Measurements from ENCODE around the gene SH3TC1.

SH3TC1 gene

GRCh38 chr4:8242782-8243560 lies 43.9 kb downstream of the SH3TC1 start:
- no peak for TF ChIP-seq CTCF (IDR thresholded peaks at IDR 0.05; ENCODE audit: insufficient read depth, low read length, missing control alignments)
- H3K4me3 ChIP-seq (ENCODE audit: low read depth, low read length), result no peak overlapping the region
- POLR2A ChIA-PET, result no interaction called here
- CTCF ChIA-PET, result interaction anchor here (0.6 to 16.6 kb wide), 33 partner anchors 9 to 222 kb away, joined by 3 to 679 read pairs (median 5); partner anchors contain the start of genes ACOX3, HTRA3 and TRMT44
- no peak for DNase-seq (ENCODE audit: low read depth, low spot score)

GRCh38 chr4:8244001-8244757 lies 45.1 kb downstream of the SH3TC1 start:
- TF ChIP-seq CTCF (IDR thresholded peaks at IDR 0.05; ENCODE audit: insufficient read depth, low read length, missing control alignments), result no peak
- no peak for DNase-seq (ENCODE audit: low read depth, low spot score)
- ChIA-PET CTCF (interaction anchor here (1.2 to 16.6 kb wide), 4 partner anchors 29 to 196 kb away, joined by 3 to 679 read pairs (median 6); partner anchors contain the start of genes ACOX3 and TRMT44), POLR2A (no interaction called here)
- H3K4me3 ChIP-seq (ENCODE audit: low read depth, low read length), result no peak overlapping the region

GRCh38 chr4:8244931-8245460 lies 45.9 kb downstream of the SH3TC1 start:
- no peak for DNase-seq (ENCODE audit: low read depth, low spot score)
- POLR2A ChIA-PET, result no interaction called here
- CTCF ChIA-PET, result interaction anchor here (1.2 to 16.6 kb wide), 2 partner anchors 28 to 155 kb away, joined by 4 to 679 read pairs; no protein-coding TSS in a partner anchor
- H3K4me3 ChIP-seq (ENCODE audit: low read depth, low read length), result no peak overlapping the region
- TF ChIP-seq CTCF (IDR thresholded peaks at IDR 0.05; ENCODE audit: insufficient read depth, low read length, missing control alignments), result no peak

GRCh38 chr4:8245884-8246833 lies 47.1 kb downstream of the SH3TC1 start:
- ChIA-PET CTCF (interaction anchor here (1.3 to 16.6 kb wide), 2 partner anchors 55 to 154 kb away, joined by 3 to 679 read pairs; no protein-coding TSS in a partner anchor), POLR2A (no interaction called here)
- no peak for DNase-seq (ENCODE audit: low read depth, low spot score)
- no peak for TF ChIP-seq CTCF (IDR thresholded peaks at IDR 0.05; ENCODE audit: insufficient read depth, low read length, missing control alignments)
- no peak overlapping the region for H3K4me3 ChIP-seq (ENCODE audit: low read depth, low read length)

- DNase-seq (ENCODE audit: low read depth, low spot score), result no peak
- no peak overlapping the region for H3K4me3 ChIP-seq (ENCODE audit: low read depth, low read length)
- CTCF ChIA-PET, result interaction anchor here (1.3 to 16.6 kb wide), 2 partner anchors 54 to 153 kb away, joined by 3 to 679 read pairs; no protein-coding TSS in a partner anchor
- TF ChIP-seq CTCF (IDR thresholded peaks at IDR 0.05; ENCODE audit: insufficient read depth, low read length, missing control alignments), result no peak
- POLR2A ChIA-PET, result no interaction called here
These were observed 48.2 kb downstream of the SH3TC1 start for GRCh38 chr4:8247047-8247930.
